Stimulated activated CD4-positive, alpha-beta T cell treated with anti-CD3 and anti-CD28 coated beads, Interleukin-12 subunit alpha, Interleukin-12 subunit beta, amount 100 ng/mL, for 48 hours (primary cell): ENCODE data around the gene SYT5.
"Not testable (repeated sequence)": the region's sequence is repeated elsewhere in the genome, so short reads cannot be mapped to it uniquely, and the experiment has no call there.

Experiments
- DNase-seq, 3 donors: peaks; one replicate each; pipeline ENCODE4 v3.0.0-alpha.2; 2020; ENCODE audit warnings: low read depth in 2 of 3, low spot score in 1 of 3

SYT5 gene

GRCh38 chr19:55179606-55180484, at the start of gene SYT5:
Gene SYT5 (minus strand): TSS chr19:55180289. CDS start chr19:55179041, 1,248 bp downstream.
- DNase-seq: peak; percentile 28 to 61 (median 60)

DNA sequence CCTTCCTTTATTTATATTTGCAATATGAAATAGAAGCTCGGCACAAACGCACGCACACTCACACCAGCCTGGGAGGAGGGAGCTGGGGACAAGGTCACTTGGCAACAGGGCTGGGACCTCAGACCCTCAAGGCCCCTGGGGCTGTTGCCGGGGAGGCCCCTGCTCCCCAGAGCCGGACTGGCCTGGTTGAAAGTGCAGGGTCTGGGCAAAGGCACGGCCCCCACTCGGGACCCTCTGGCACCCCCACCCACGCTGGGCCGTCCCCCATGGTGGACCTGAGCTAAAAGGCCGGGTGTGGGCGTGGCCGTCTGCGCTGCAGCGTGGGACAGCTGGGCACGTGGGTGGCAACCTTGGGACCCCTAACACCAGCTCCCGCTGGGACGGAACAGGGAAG, 49.7 kb upstream of the SYT5 start:
- DNase-seq: no peak

GRCh38 chr19:55229145-55229788, 49.2 kb upstream of the SYT5 start:
- DNase-seq: no peak

- no peak for DNase-seq
Observed at GRCh38 chr19:55228403-55229031, 48.4 kb upstream of the SYT5 start, which contains the start of gene TMEM86B. Gene TMEM86B (minus strand): TSS chr19:55228763. CDS start chr19:55228741, 22 bp downstream.

DNA sequence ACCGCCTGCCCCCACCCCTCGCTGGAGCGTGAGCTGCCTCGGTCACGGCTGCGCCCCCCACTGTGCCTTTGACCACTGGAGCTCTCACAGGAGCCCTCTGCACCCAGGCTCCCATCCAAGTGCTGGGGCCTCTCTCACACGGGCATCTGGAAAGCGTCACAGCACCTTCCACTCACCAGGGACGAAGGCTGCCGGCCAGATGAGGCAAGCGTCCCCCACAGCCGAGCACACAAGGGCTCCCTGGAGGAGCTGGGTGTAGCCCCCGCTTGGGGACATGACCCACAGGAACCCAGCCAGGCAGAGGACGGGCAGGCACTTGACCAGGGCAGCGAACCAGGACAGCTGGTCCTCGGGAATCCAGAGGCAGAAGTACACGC, 47.9 kb upstream of the SYT5 start:
- DNase-seq: no peak

- DNase-seq: no peak
Observed at GRCh38 chr19:55227241-55228014, 47.3 kb upstream of the SYT5 start.

GRCh38 chr19:55226788-55227187, 46.7 kb upstream of the SYT5 start:
- no peak for DNase-seq

- no peak for DNase-seq
Observed at GRCh38 chr19:55226273-55226672, 46.2 kb upstream of the SYT5 start.

DNA sequence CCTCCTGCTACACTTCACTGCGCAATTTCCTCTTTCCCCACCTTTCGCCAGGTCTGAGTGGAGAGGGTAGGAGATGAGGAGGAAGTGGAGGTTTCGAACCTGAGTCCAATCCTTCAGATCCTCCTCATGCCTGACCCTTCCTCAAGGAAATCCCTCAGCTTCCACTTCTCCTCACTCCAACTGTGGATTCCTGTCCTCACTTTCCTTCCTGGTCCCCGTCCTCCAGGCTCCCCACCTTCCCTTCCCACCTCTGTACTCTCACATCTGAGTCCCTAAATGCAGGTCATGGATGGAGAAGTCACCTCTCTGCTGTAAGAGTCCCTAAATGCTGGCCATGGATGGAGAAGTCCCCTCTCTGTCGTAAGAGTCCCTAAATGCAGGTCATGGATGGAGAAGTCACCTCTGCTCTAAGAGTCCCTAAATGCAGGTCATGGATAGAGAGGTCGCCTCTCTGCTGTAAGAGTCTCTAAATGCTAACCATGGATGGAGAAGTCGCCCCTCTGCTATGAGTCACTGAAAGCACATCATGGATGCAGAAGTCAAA, 45.4 kb upstream of the SYT5 start:
- DNase-seq: no peak

DNA sequence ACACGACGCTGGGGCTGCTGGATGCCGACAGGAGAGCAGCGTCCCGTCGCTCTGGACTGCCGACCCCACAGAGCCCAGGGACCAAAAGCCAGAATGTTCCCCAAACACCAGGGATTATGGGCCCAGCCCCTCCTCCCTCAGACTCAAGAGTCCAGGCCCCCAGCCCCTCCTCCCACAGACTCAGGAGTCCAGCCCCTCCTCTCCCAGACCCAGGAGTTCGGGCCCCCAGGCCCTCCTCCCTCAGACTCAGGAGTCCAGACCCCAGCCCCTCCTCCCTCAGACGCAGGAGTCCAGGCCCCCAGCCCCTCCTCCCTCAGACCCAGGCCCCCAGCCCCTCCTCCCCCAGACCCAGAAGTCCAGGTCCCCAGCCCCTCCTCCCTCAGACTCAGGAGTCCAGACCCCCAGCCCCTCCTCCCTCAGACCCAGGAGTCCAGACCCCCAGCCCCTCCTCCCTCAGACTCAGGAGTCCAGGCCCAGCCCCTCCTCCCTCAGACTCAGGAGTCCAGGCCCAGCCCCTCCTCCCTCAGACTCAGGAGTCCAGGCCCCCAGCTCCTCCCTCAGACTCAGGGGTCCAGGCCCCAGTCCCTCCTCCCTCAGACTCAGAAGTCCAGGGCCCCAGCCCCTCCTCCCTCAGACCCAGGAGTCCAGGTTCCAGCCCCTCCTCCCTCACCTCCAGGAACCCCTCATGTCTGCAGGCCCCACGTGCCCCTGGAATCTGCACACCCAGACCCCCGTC, 44.8 kb upstream of the SYT5 start:
- not testable (repeated sequence) for DNase-seq

- no peak for DNase-seq
Observed at GRCh38 chr19:55224038-55224665, 44.1 kb upstream of the SYT5 start.

GRCh38 chr19:55223291-55224037, 43.4 kb upstream of the SYT5 start:
- no peak for DNase-seq

DNA sequence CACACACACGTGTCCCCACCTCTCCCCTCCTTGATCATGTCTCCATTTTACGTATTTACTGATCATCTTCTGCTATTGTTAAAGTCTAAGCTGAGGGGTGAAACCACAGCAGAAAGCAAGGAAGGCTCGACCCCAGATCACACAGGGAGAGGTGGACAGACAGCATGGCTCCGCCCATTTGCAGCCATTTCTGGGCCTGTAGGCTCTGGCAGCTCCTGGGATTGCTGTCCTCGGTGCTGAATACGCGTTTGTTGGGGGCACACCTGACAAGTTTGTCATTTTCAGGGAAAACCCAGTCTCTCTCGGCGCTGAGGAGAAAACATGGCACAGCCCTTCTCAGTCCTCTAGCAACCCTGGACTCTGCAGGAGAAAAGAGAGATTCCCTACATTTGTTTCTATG, 40.4 kb upstream of the SYT5 start:
- DNase-seq: no peak

GRCh38 chr19:55216461-55217198, 36.5 kb upstream of the SYT5 start:
- DNase-seq: peak; percentile 34 to 64 (median 57)

DNA sequence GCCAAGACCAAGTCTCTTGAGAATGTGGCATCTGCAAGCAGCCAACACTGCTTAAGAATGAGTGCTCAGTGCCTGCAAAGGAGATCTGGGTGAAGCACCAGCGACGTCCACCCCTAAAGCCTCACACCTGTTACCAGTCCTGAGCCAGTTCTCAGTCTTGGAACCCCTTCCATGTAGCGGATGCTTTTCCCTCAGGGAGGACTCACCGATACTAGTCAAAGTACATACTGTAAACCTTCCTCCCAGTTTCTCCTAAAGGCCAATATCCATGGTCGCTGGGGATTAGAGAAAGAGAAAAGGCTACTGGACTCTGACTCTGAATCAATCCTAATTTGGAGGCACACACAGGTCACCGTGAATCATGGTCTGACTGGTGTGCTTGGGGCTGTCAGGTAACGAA, 33.5 kb upstream of the SYT5 start:
- no peak for DNase-seq

- DNase-seq: peak; percentile 35 to 48 (median 40)
Observed at GRCh38 chr19:55212447-55212846, 32.4 kb upstream of the SYT5 start.

DNA sequence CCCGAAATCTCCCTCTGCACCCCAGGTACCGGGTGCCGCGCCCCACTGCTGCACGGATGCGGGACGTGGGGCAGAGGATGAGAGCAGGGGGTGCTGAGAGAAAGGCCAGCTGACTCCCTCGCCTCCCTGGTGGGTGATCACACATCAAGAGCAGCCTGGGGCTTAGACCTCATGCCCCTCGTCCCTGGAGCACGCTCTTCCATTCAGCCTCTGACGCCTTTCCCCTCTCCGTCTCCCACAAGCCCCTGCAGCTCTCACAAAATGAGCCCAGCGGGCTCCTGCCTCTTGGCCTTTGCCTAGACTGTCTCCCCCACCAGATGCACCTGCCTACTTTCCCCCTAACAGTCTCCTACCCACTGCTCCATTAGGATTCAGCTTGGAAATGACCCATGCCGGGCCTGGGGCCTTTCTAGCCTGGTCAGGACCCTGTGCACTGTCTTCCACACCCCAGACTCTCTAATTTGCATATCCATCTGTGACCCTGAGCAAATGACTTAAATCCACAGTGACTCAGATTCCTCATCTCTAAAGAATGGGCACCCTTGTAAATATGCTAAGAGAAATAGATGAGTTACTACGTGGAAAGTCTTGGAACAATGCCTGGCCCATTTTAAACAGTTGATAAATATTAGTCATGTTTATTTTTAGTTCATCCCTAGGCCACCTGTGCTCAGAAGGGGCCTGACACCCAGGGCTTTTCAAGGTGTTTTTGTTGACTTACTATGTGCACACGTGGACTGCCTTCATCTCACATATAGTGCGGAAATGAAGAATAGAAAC, 29.8 kb upstream of the SYT5 start:
- DNase-seq: no peak
